GM12874 (cell line): ENCODE results near the gene TP53I13.
A peak's percentile ranks its signal among the peaks of the same experiment; 100 is the strongest.

Experiments
- TF ChIP-seq, protein P1 (sequence below): IDR thresholded peaks from 2 replicates; pipeline ENCODE4 v1.5.1; 2011; ENCODE audit warnings: low read depth, mild to moderate bottlenecking, control low read depth, low read length, moderate library complexity; ENCODE audit not compliant: insufficient read depth

TP53I13 gene

DNA sequence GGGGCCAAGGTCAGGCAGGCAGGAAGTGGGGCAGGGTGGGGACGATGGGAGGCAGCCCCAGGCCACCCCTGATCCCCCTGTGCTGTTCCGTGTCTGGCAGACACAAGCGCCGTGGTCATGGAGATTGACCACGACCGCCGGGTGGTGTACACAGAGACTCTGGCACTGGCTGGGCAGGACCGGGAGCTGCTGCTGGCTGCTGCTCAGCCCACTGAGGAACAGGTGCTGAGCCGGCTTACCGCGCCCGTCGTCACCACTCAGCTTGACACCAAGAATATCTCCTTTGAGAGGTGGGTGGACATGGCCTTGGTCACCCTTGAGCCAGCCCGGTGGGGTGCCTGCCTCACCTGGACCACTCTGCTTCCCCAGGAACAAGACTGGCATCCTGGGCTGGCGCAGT lies 40.5 kb downstream of the TP53I13 start:
- TF ChIP-seq, protein P1, sequence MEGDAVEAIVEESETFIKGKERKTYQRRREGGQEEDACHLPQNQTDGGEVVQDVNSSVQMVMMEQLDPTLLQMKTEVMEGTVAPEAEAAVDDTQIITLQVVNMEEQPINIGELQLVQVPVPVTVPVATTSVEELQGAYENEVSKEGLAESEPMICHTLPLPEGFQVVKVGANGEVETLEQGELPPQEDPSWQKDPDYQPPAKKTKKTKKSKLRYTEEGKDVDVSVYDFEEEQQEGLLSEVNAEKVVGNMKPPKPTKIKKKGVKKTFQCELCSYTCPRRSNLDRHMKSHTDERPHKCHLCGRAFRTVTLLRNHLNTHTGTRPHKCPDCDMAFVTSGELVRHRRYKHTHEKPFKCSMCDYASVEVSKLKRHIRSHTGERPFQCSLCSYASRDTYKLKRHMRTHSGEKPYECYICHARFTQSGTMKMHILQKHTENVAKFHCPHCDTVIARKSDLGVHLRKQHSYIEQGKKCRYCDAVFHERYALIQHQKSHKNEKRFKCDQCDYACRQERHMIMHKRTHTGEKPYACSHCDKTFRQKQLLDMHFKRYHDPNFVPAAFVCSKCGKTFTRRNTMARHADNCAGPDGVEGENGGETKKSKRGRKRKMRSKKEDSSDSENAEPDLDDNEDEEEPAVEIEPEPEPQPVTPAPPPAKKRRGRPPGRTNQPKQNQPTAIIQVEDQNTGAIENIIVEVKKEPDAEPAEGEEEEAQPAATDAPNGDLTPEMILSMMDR, result no peak

DNA sequence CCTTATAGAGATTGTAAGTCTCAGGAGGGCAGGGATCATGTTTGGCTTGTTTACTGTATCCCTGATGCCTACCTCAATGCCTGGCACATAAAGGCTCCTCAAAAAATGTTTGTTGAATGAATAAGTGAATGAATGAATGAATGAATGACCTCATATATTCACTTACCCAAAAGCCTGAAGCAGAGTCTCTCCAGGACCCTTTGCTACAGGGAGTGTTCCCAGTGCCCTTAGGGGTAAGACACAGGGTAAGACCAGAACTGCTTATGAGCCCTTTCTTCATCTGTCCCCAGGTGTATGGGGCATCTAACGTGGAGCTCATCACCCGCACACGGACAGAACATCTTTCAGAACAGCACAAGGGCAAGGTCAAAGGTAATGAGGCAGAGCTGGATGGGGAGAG lies 41.9 kb downstream of the TP53I13 start:
- TF ChIP-seq, protein P1, result no peak

DNA sequence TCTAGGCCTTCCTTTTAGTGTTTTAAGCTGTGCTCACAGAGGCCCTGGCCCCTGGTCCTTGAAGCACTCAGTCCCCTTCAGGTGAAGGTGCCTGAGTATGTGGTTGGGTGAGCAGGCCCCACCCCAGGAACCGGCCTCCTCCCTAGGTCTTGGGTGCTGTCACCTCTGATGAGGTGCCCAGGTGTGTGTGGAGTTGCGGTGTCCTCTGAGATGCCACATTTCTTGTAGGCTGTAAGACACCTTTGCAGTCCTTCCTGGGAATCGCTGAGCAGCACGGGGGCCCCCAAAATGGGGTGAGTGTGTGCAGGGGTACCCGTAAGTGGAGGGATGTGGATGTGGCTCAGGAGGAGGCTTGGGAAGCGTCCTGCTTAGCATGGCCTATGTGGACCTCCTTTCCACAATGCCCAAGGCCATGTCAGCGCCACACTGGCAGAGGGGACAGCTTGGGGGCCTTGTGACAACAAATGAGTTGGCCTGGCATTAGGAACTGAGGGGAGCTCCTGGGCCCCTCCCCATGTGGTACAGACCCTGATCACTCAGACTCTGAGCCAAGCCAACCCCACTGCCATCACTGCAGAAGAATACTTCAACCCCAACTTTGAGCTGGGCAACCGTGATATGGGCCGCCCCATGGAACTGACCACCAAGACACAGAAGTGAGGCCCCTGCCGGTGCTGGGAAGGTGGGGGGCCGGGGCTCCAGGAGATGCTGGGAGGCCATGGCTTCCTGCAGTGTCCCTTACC lies 43.0 kb downstream of the TP53I13 start:
- TF ChIP-seq, protein P1, result no peak

DNA sequence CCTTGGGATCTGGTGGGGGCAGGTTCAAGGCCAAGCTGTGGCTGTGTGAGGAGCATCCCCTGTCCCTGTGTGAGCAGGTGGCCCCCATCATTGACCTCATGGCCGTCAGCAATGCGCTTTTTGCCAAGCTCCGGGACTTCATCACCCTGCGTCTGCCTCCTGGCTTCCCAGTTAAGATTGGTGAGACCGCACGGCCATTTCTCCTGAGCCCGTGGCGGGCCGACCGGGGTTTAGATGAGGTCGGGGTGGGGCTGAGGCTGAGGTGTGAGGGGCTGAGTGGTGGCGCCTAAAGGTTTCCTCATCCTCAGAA lies 43.5 kb downstream of the TP53I13 start:
- TF ChIP-seq, protein P1, result no peak

DNA sequence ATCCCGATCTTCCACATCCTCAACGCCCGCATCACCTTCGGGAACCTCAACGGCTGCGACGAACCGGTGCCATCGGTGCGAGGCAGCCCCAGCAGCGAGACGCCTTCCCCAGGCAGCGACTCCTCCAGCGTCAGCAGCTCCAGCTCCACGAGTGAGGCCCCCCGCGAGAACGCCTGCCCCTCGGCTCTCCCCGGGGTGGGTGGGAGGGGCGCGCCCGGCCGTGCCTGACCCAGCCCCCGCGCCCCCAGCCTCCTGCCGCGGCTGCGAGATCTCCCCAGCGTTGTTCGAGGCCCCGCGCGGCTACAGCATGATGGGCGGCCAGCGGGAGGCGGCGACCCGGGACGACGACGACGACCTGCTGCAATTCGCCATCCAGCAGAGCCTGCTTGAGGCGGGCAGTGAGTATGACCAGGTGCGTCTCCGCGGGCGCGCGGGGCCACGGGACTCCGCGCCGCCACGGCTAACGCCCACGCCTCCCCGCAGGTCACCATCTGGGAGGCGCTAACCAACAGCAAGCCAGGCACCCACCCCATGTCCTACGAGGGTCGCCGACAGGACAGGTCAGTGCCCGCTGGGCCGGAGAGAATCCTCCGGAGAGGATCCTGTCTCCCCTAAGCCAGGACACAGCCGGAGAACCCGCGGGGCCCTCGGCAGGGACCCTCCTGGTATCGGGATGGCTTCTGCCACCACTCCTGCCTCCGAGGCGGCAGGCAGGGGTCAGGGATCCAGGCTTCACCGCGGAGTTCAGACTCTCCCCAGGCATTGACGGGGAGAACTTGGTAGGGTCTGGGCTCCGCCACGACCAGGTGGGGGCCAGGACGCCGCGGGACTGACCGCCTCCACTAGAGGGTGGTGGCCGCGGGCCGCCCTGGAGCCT lies 44.1 kb downstream of the TP53I13 start:
- TF ChIP-seq, protein P1, result no peak

DNA sequence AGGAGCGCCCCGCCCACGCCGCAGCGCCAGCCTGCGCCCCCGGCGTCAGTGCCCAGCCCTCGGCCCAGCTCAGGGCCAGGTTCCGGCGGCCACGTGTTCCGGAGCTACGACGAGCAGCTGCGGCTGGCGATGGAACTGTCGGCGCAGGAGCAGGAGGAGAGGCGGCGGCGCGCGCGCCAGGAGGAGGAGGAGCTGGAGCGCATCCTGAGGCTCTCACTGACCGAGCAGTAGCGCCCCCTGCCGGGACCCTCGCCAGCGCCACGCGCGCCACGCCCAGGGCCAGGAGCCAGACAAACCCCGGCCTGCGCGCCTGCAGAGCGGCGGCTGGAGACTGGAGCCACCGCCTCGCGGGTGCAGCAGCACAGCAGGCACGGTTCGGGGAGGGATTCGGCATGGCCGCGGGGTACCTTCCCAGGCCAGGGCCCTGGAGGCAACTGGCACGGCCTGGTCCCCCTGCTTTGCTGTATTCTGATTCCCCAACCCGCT lies 44.9 kb downstream of the TP53I13 start:
- TF ChIP-seq, protein P1, result peak; percentile 94

DNA sequence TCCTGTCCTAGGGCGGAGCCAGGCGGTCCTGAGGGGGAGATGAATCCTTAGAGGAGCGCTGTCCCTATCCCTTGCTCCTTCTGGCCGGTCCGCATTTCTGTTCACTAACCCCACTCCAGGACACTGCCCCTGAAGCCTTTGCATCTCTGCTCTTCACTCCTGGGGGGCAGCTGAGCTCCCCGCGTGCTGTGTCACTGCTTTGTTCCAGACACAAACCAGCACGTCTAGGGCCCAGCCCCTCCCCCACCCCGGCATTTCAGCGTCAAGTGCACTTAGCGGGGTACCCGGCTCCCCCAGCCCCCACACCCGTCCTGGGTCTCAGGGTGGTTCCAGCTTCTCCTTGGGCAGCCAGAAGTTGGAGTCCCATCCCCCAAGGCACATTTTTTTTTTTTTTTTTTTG lies 45.4 kb downstream of the TP53I13 start:
- TF ChIP-seq, protein P1, result no peak
